ENCODE data around the gene OR10H4. TPM values are rescaled to one million over a fixed set of nuclear protein-coding genes. Genes with fewer than 3 reads are reported as not detected.
"Not testable (repeated sequence)": the region's sequence is repeated elsewhere in the genome, so short reads cannot be mapped to it uniquely, and the experiment has no call there.

Gene OR10H4, protein sequence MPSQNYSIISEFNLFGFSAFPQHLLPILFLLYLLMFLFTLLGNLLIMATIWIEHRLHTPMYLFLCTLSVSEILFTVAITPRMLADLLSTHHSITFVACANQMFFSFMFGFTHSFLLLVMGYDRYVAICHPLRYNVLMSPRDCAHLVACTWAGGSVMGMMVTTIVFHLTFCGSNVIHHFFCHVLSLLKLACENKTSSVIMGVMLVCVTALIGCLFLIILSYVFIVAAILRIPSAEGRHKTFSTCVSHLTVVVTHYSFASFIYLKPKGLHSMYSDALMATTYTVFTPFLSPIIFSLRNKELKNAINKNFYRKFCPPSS
- total RNA-seq (2012; rRNA removed) (not detected in 2 replicates), polyA plus RNA-seq (2012; rRNA removed) (not detected in 2 replicates), Bru-seq, nascent RNA (not detected), BruChase-seq, experiment 1, labeled RNA remaining after a 6-hour chase (not detected), BruChase-seq, experiment 2, labeled RNA remaining after a 2-hour chase (not detected)
- not detected in 2 replicates for polyA plus RNA-seq (2012; cell fraction: cytosol; rRNA removed)
- not detected in 2 replicates for polyA plus RNA-seq (2012; cell fraction: nucleus; rRNA removed; ENCODE audit: low replicate concordance)
- long read RNA-seq: 0 reads

- Histone ChIP-seq H3K23ac (ENCODE audit: low read depth, low read length) (no peak within 1 kb of the TSS), H3K4me2 (ENCODE audit: low read depth, low read length) (no peak within 1 kb of the TSS), H2AK5ac (ENCODE audit: low read depth, low read length) (no peak within 1 kb of the TSS), H3K27ac (ENCODE audit: insufficient read depth, low read length) (no peak within 1 kb of the TSS), H3K18ac (ENCODE audit: low read depth, low read length) (no peak within 1 kb of the TSS), H3K36me3 (ENCODE audit: control insufficient read depth, insufficient read depth, low read length) (no peaks in the 10 kb centered on the region), H2AK9ac (replicated peaks; ENCODE audit: low read depth, low read length, poor library complexity) (no peak within 1 kb of the TSS), H3K9ac (ENCODE audit: low read depth, low read length) (no peak within 1 kb of the TSS), H3K9me3 (ENCODE audit: control insufficient read depth, insufficient read depth, low read length) (peaks cover 7% of the 10 kb centered on the region), H2BK20ac (ENCODE audit: low read depth, low read length) (no peak within 1 kb of the TSS), H3K4me3 (ENCODE audit: insufficient read depth, low read depth, low read length) (no peak within 1 kb of the TSS), H4K8ac (ENCODE audit: low read depth in 2 of 2, low read length in 2 of 2) (no peak within 1 kb of the TSS), H3K9me1 (ENCODE audit: insufficient read depth, low read length) (no peaks in the 10 kb centered on the region), H2BK120ac (ENCODE audit: low read depth, low read length) (no peak within 1 kb of the TSS), H4K20me1 (ENCODE audit: insufficient read depth, low read length) (no peaks in the 10 kb centered on the region), H3K56ac (ENCODE audit: extremely low read depth, insufficient read depth, low read length) (no peak within 1 kb of the TSS), H3K4me1 (ENCODE audit: control insufficient read depth, insufficient read depth, low read length) (no peaks in the 10 kb centered on the region), H4K91ac (ENCODE audit: insufficient read depth, low read depth, low read length) (no peak within 1 kb of the TSS), H3K14ac (replicated peaks; ENCODE audit: low read depth, low read length) (no peak within 1 kb of the TSS), H3K27me3 (ENCODE audit: control insufficient read depth, insufficient read depth, low read length) (no peaks in the 10 kb centered on the region), H2BK5ac (ENCODE audit: low read depth, low read length, poor library complexity, severe bottlenecking) (no peak within 1 kb of the TSS), H2AFZ (replicated peaks; ENCODE audit: low read length, poor library complexity) (no peak within 1 kb of the TSS), H3K4ac (ENCODE audit: low read depth, low read length) (no peak within 1 kb of the TSS), H3K79me1 (ENCODE audit: low read depth in 1 of 2, low read length in 2 of 2) (no peaks in the 10 kb centered on the region), H2BK15ac (ENCODE audit: low read depth, low read length) (no peak within 1 kb of the TSS), H4K5ac (ENCODE audit: low read depth, low read length) (no peak within 1 kb of the TSS)
- in situ Hi-C loops (cut with MboI; ENCODE audit: low sequenced_read_pairs): no loop called here
- TF ChIP-seq NFE2L2 (IDR thresholded peaks at IDR 0.05; ENCODE audit: low read depth, low read length) (no peak), MAFK (IDR thresholded peaks at IDR 0.05; ENCODE audit: low read depth, low read length) (peak; percentile 37; the same call in 1 of the 2 replicates)
- ATAC-seq (ENCODE audit: low read depth): no peak
- POLR2A ChIA-PET (ENCODE audit: unreplicated experiment): no interaction called here
- CTCF ChIA-PET: no interaction called here
- dilution Hi-C loops (cut with HindIII; ENCODE audit: low sequenced_read_pairs, unreplicated experiment): no loop called here
- no peak for DNase-seq
- no TSS peak for BruUV-seq (replicated peaks)
- intact Hi-C loops (cut with micrococcal nuclease): no loop called here
These were observed at the start of gene OR10H4 for GRCh38 chr19:15948223-15949058. TSS of gene OR10H4 (plus strand) at chr19:15949008. CDS start at chr19:15949008, 0 bp downstream.

- H4K91ac ChIP-seq (ENCODE audit: insufficient read depth, low read depth, low read length); H3K9me1 ChIP-seq (ENCODE audit: insufficient read depth, low read length); in situ Hi-C loops (cut with MboI; ENCODE audit: low sequenced_read_pairs); H3K27ac ChIP-seq (ENCODE audit: insufficient read depth, low read length); POLR2A ChIA-PET (ENCODE audit: unreplicated experiment); H2AFZ ChIP-seq (replicated peaks; ENCODE audit: low read length, poor library complexity); H3K56ac ChIP-seq (ENCODE audit: extremely low read depth, insufficient read depth, low read length); dilution Hi-C loops (cut with HindIII; ENCODE audit: low sequenced_read_pairs, unreplicated experiment); H2BK15ac ChIP-seq (ENCODE audit: low read depth, low read length); H3K4me2 ChIP-seq (ENCODE audit: low read depth, low read length); H3K27me3 ChIP-seq (ENCODE audit: control insufficient read depth, insufficient read depth, low read length); H3K18ac ChIP-seq (ENCODE audit: low read depth, low read length); H3K4me1 ChIP-seq (ENCODE audit: control insufficient read depth, insufficient read depth, low read length); ATAC-seq (ENCODE audit: low read depth); H3K36me3 ChIP-seq (ENCODE audit: control insufficient read depth, insufficient read depth, low read length); BruUV-seq (replicated peaks); H2AK5ac ChIP-seq (ENCODE audit: low read depth, low read length); intact Hi-C loops (cut with micrococcal nuclease); H3K79me1 ChIP-seq (ENCODE audit: low read depth in 1 of 2, low read length in 2 of 2); H2BK20ac ChIP-seq (ENCODE audit: low read depth, low read length); H3K4me3 ChIP-seq (ENCODE audit: insufficient read depth, low read depth, low read length); H3K4ac ChIP-seq (ENCODE audit: low read depth, low read length); DNase-seq; H4K8ac ChIP-seq (ENCODE audit: low read depth in 2 of 2, low read length in 2 of 2); CTCF ChIA-PET; H2AK9ac ChIP-seq (replicated peaks; ENCODE audit: low read depth, low read length, poor library complexity); H3K9ac ChIP-seq (ENCODE audit: low read depth, low read length); H3K23ac ChIP-seq (ENCODE audit: low read depth, low read length); H2BK5ac ChIP-seq (ENCODE audit: low read depth, low read length, poor library complexity, severe bottlenecking); H3K14ac ChIP-seq (replicated peaks; ENCODE audit: low read depth, low read length); H2BK120ac ChIP-seq (ENCODE audit: low read depth, low read length); H4K5ac ChIP-seq (ENCODE audit: low read depth, low read length); H4K20me1 ChIP-seq (ENCODE audit: insufficient read depth, low read length): not testable (repeated sequence)
- peaks cover 23% of the 10 kb centered on the region; the same call in 1 of the 2 replicates for H3K9me3 ChIP-seq (ENCODE audit: control insufficient read depth, insufficient read depth, low read length)
- 5% methylated on average over 8 of the region's 30 CpGs; no CpG with 5 or more reads in 1 of the 2 experiments for WGBS, 2 experiments (ENCODE audit: extremely low coverage in 2 of 2, insufficient read length in 1 of 2)
These were observed 49.2 kb upstream of the OR10H4 start for GRCh38 chr19:15899561-15899960.
